ENCODE data around the gene MYBPH.

DNA sequence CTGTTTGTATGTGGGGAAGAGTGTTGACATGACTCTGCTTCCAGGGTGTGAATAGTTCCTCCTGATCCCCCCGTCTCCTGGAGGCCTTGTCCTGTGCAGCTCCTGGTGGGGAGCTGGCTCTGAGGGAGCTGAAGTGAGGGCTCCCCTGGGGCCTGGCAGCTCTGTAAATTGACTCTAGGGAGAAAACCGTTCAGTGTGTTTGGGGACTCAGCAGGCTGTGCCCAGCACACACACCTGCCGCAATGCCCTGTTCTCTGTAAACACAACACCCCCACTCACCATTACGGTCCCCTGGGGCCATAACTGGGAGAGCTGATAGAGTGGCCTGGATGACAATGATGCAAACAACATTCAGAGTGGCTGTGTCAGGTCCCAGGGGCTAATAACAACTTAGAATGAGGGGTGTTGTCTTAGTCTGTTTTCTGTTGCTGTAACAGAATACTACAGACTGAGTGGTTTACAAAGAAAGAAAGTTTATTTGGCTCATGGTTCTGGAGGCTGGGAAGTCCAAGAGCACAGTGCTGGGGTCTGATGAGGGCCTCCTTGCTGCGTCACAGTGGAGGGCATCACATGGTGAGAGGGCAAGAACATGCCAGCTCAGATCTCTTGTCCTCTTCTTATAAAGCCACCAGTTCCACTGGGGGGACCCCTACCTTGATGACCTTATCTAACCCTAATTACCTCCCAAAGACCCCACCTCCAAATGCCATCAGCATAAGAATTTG is 32.8 kb downstream of the MYBPH start:
- TF ChIP-seq CTCF (IDR thresholded peaks at IDR 0.05 in 8 of 11, conservative IDR thresholded peaks at IDR 0.05 in 3 of 11): no peak
- no peak for TF ChIP-seq POLR2A (IDR thresholded peaks at IDR 0.05)
